GM18861 (cell line): ENCODE measurements around the gene DCC.
A peak's percentile ranks its signal among the peaks of the same experiment; 100 is the strongest.

Experiments
- ATAC-seq: cut with Tn5 transposase; IDR thresholded peaks from one replicate; pipeline ENCODE4 v1.9.1; 2021; ENCODE audit not compliant: unreplicated experiment

DCC gene

GRCh38 chr18:53324353-53324752, 984.4 kb downstream of the DCC start:
- no peak for ATAC-seq

GRCh38 chr18:53360501-53361443, 1020.8 kb downstream of the DCC start:
- no peak for ATAC-seq

GRCh38 chr18:53375621-53376020, 1035.6 kb downstream of the DCC start:
- no peak for ATAC-seq

- ATAC-seq = peak; percentile 80
Measured at GRCh38 chr18:53380063-53380639, 1040.2 kb downstream of the DCC start.

GRCh38 chr18:53382870-53383269, 1042.9 kb downstream of the DCC start:
- no peak for ATAC-seq

- no peak for ATAC-seq
Measured at GRCh38 chr18:53385889-53386288, 1045.9 kb downstream of the DCC start.

GRCh38 chr18:53387581-53387980, 1047.6 kb downstream of the DCC start:
- no peak for ATAC-seq

- ATAC-seq = no peak
Measured at GRCh38 chr18:53402670-53403069, 1062.7 kb downstream of the DCC start.

GRCh38 chr18:53408271-53408670, 1068.3 kb downstream of the DCC start:
- no peak for ATAC-seq

GRCh38 chr18:53411511-53411910, 1071.5 kb downstream of the DCC start:
- no peak for ATAC-seq

- ATAC-seq = no peak
Measured at GRCh38 chr18:53417003-53417402, 1077.0 kb downstream of the DCC start.

GRCh38 chr18:53421869-53422268, 1081.9 kb downstream of the DCC start:
- no peak for ATAC-seq

GRCh38 chr18:53422896-53423295, 1082.9 kb downstream of the DCC start:
- no peak for ATAC-seq

- ATAC-seq = no peak
Measured at GRCh38 chr18:53426666-53427184, 1086.7 kb downstream of the DCC start.

GRCh38 chr18:53441761-53442414, 1101.9 kb downstream of the DCC start:
- no peak for ATAC-seq

GRCh38 chr18:53442415-53442783, 1102.4 kb downstream of the DCC start:
- ATAC-seq = no peak

GRCh38 chr18:53443336-53443735, 1103.3 kb downstream of the DCC start:
- ATAC-seq = no peak

GRCh38 chr18:53443831-53444230, 1103.8 kb downstream of the DCC start:
- ATAC-seq = no peak

- no peak for ATAC-seq
Measured at GRCh38 chr18:53451902-53452301, 1111.9 kb downstream of the DCC start.

- no peak for ATAC-seq
Measured at GRCh38 chr18:53457068-53457467, 1117.1 kb downstream of the DCC start.

- no peak for ATAC-seq
Measured at GRCh38 chr18:53458268-53458667, 1118.3 kb downstream of the DCC start.
